GM19467 (cell line): Measurements from ENCODE around the gene MTM1.

Source experiments
- ATAC-seq: cut with Tn5 transposase; IDR thresholded peaks from one replicate; pipeline ENCODE4 v1.9.1; 2021; ENCODE audit warnings: mild to moderate bottlenecking, moderate library complexity; ENCODE audit not compliant: unreplicated experiment

The MTM1 gene

GRCh38 chrX:150599226-150599625 is 30.8 kb downstream of the MTM1 start:
- no peak for ATAC-seq

GRCh38 chrX:150602296-150602695 is 33.9 kb downstream of the MTM1 start:
- ATAC-seq = no peak

GRCh38 chrX:150602743-150603142 is 34.3 kb downstream of the MTM1 start:
- ATAC-seq = no peak

GRCh38 chrX:150605603-150606002 is 37.2 kb downstream of the MTM1 start:
- no peak for ATAC-seq

- no peak for ATAC-seq
Measured at GRCh38 chrX:150607201-150607600, 38.8 kb downstream of the MTM1 start.

- no peak for ATAC-seq
Measured at GRCh38 chrX:150610043-150610442, 41.6 kb downstream of the MTM1 start.

GRCh38 chrX:150610446-150610845 is 42.0 kb downstream of the MTM1 start:
- ATAC-seq = no peak

- ATAC-seq = no peak
Measured at GRCh38 chrX:150615356-150615755, 46.9 kb downstream of the MTM1 start.

GRCh38 chrX:150616179-150616862 is 47.9 kb downstream of the MTM1 start:
- ATAC-seq = no peak

- no peak for ATAC-seq
Measured at GRCh38 chrX:150616863-150617198, 48.4 kb downstream of the MTM1 start.

GRCh38 chrX:150621652-150622051 is 53.2 kb downstream of the MTM1 start:
- no peak for ATAC-seq

- ATAC-seq = no peak
Measured at GRCh38 chrX:150623583-150623982, 55.2 kb downstream of the MTM1 start.

GRCh38 chrX:150625097-150625496 is 56.7 kb downstream of the MTM1 start:
- ATAC-seq = no peak

- ATAC-seq = no peak
Measured at GRCh38 chrX:150625875-150626274, 57.5 kb downstream of the MTM1 start.

GRCh38 chrX:150627957-150628356 is 59.5 kb downstream of the MTM1 start:
- no peak for ATAC-seq

- ATAC-seq = no peak
Measured at GRCh38 chrX:150635952-150636351, 67.5 kb downstream of the MTM1 start.

- no peak for ATAC-seq
Measured at GRCh38 chrX:150642423-150642822, 74.0 kb downstream of the MTM1 start.

GRCh38 chrX:150643271-150643670 is 74.8 kb downstream of the MTM1 start:
- no peak for ATAC-seq

GRCh38 chrX:150643958-150644357 is 75.5 kb downstream of the MTM1 start:
- ATAC-seq = no peak

- no peak for ATAC-seq
Measured at GRCh38 chrX:150644422-150644821, 76.0 kb downstream of the MTM1 start.

GRCh38 chrX:150647331-150647730 is 78.9 kb downstream of the MTM1 start:
- no peak for ATAC-seq

- no peak for ATAC-seq
Measured at GRCh38 chrX:150648296-150648940, 80.0 kb downstream of the MTM1 start.
